ENCODE data around the gene SCARB2. TPM values are rescaled to one million over a fixed set of nuclear protein-coding genes. Genes with fewer than 3 reads are reported as not detected.

Gene SCARB2
- total RNA-seq (2022; extraction: Qiagen RNA extraction; ENCODE audit: low read depth), result 42.9 to 53.8 TPM (median 52.3 TPM) in 5 replicates

GRCh38 chr4:76213415-76214176 is at the start of gene SCARB2:
SCARB2 (minus strand) TSS chr4:76213824; CDS start chr4:76213543, 281 bp downstream.

GRCh38 chr4:76251441-76252270 is 38.0 kb upstream of the SCARB2 start, which contains the start of gene FAM47E:
FAM47E (plus strand) TSS chr4:76251721; CDS start chr4:76251747, 26 bp downstream.

GRCh38 chr4:76148142-76148865 is 65.3 kb downstream of the SCARB2 start, which contains the start of gene NUP54:
NUP54 (minus strand) TSS chr4:76148397; CDS start chr4:76148374, 23 bp downstream.

Other genes starting within 250 kb of the SCARB2 start
- 11.6 to 20.2 TPM (median 15.6 TPM) in 5 replicates for gene SDAD1, start 222.9 kb downstream of the SCARB2 start, total RNA-seq (2022; extraction: Qiagen RNA extraction; ENCODE audit: low read depth)
- gene CXCL9, start 206.3 kb downstream of the SCARB2 start, total RNA-seq (2022; extraction: Qiagen RNA extraction; ENCODE audit: low read depth), result not detected in 5 replicates
- gene CXCL10, start 190.3 kb downstream of the SCARB2 start, total RNA-seq (2022; extraction: Qiagen RNA extraction; ENCODE audit: low read depth), result 0.08 to 0.27 TPM (median 0.13 TPM) in 3 of 5 replicates, not detected in the others
- 0.19 to 0.27 TPM (median 0.20 TPM) in 3 of 5 replicates, not detected in the others for gene CXCL11, start 177.8 kb downstream of the SCARB2 start, total RNA-seq (2022; extraction: Qiagen RNA extraction; ENCODE audit: low read depth)
- not detected in 5 replicates for gene ART3, start 139.1 kb downstream of the SCARB2 start, total RNA-seq (2022; extraction: Qiagen RNA extraction; ENCODE audit: low read depth)
- gene NUP54, start 65.4 kb downstream of the SCARB2 start, total RNA-seq (2022; extraction: Qiagen RNA extraction; ENCODE audit: low read depth), result 24.1 to 42.6 TPM (median 32.2 TPM) in 5 replicates
- gene FAM47E, start 37.9 kb upstream of the SCARB2 start, total RNA-seq (2022; extraction: Qiagen RNA extraction; ENCODE audit: low read depth), result 0.13 to 0.33 TPM (median 0.19 TPM) in 4 of 5 replicates, not detected in the other
- gene STBD1, start 92.9 kb upstream of the SCARB2 start, total RNA-seq (2022; extraction: Qiagen RNA extraction; ENCODE audit: low read depth), result 6.0 to 8.6 TPM (median 8.6 TPM) in 5 replicates
- gene CCDC158, start 207.3 kb upstream of the SCARB2 start, total RNA-seq (2022; extraction: Qiagen RNA extraction; ENCODE audit: low read depth), result not detected in 5 replicates
- gene SHROOM3, start 221.4 kb upstream of the SCARB2 start, total RNA-seq (2022; extraction: Qiagen RNA extraction; ENCODE audit: low read depth), result 3.7 to 6.8 TPM (median 5.9 TPM) in 5 replicates